HCT116 (cell line): ENCODE measurements around the gene PAGE4.

Source experiments
- EGR1 ChIP-seq: IDR thresholded peaks from 2 replicates; pipeline ENCODE4 v1.6.1; 2012; ENCODE audit warnings: low read depth
- EZH2 ChIP-seq: fragments of 200-600 bp; sonication (generic); IDR thresholded peaks from 2 replicates; pipeline ENCODE4 v1.6.1; 2017; ENCODE audit warnings: antibody characterized with exemption, mixed run types
- EZH2phosphoT487 ChIP-seq: fragments of 200-600 bp; IDR thresholded peaks from 2 replicates; pipeline ENCODE4 v1.6.1; 2018; ENCODE audit warnings: antibody characterized with exemption, borderline replicate concordance
- JUND ChIP-seq: IDR thresholded peaks from 2 replicates; pipeline ENCODE4 v1.6.1; 2012
- MAX ChIP-seq: IDR thresholded peaks from 2 replicates; pipeline ENCODE4 v1.6.1; 2012
- POLR2A ChIP-seq: IDR thresholded peaks from 2 replicates; pipeline ENCODE4 v1.7.0; 2011; ENCODE audit warnings: borderline replicate concordance; ENCODE audit not compliant: insufficient read depth, insufficient read length; ENCODE audit errors: extremely low read depth
- RAD21 ChIP-seq: IDR thresholded peaks from 2 replicates; pipeline ENCODE4 v1.6.1; 2012; ENCODE audit warnings: low read depth, mild to moderate bottlenecking
- SP1 ChIP-seq: IDR thresholded peaks from 2 replicates; pipeline ENCODE4 v1.6.1; 2012; ENCODE audit warnings: low read depth
- YY1 ChIP-seq: IDR thresholded peaks from 2 replicates; pipeline ENCODE4 v1.6.1; 2011; ENCODE audit warnings: low read length, low read depth, moderate library complexity, mild to moderate bottlenecking; ENCODE audit not compliant: insufficient replicate concordance; ENCODE audit errors: extremely low read depth
- ZFX ChIP-seq: fragments of 450-650 bp; IDR thresholded peaks from 2 replicates; pipeline ENCODE4 v1.6.1; 2017
- TF ChIP-seq, protein P1 (sequence below), 3 experiments: fragments of 200-600 bp in 1 of 3; sonication (generic) in 1 of 3; IDR thresholded peaks in 2 of 3; conservative IDR thresholded peaks in 1 of 3; 2 replicates each; pipeline ENCODE4 v1.5.1; 2012 to 2017; ENCODE audit warnings: low read depth in 2 of 3, low read length in 2 of 3, antibody characterized with exemption in 1 of 3, borderline replicate concordance in 1 of 3, control low read depth in 1 of 3, mild to moderate bottlenecking in 1 of 3, mixed read lengths in 1 of 3, mixed run types in 1 of 3, moderate library complexity in 1 of 3; ENCODE audit not compliant: insufficient read depth in 1 of 3

DNA sequence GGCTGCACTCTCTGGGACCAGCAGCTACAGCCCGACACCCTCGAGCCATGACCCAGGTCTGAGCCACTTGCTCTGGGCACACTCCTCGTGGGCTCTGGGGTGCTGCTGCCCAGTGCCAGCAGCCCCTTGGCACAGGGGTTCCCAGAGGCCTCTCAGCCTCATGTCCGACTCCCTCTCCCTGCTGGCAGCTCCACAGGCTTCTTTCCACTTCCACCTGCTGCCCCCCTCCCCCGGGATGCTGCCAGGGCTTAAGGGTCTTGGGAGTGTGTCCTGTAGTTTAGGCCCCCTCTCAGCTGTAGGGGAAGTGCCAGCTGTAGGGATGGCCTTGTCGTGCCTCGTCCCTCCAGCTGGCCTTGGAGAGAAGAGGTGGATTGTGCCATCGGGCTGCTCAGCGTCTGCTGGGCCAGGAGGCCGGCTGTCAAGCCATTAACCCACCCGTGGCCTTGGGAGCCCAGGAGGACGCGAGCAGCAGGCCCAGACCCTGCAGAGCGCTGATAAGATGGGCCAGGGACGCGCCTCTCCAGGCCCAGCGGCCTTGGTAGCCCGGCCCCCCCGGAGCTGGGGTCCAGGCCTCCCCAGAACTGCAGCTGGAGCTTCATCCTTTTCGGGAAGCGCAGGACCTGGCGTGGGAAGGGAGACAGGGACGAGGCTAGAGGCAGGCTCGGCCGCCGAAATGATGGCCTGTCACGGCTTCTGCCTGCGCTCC, 49.2 kb downstream of the PAGE4 start:
- TF ChIP-seq POLR2A = no peak
- TF ChIP-seq ZFX = no peak
- TF ChIP-seq, protein P1, sequence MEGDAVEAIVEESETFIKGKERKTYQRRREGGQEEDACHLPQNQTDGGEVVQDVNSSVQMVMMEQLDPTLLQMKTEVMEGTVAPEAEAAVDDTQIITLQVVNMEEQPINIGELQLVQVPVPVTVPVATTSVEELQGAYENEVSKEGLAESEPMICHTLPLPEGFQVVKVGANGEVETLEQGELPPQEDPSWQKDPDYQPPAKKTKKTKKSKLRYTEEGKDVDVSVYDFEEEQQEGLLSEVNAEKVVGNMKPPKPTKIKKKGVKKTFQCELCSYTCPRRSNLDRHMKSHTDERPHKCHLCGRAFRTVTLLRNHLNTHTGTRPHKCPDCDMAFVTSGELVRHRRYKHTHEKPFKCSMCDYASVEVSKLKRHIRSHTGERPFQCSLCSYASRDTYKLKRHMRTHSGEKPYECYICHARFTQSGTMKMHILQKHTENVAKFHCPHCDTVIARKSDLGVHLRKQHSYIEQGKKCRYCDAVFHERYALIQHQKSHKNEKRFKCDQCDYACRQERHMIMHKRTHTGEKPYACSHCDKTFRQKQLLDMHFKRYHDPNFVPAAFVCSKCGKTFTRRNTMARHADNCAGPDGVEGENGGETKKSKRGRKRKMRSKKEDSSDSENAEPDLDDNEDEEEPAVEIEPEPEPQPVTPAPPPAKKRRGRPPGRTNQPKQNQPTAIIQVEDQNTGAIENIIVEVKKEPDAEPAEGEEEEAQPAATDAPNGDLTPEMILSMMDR (IDR thresholded peaks at IDR 0.05 in 2 of 3, conservative IDR thresholded peaks at IDR 0.05 in 1 of 3; ENCODE audit: borderline replicate concordance in 1 of 3, insufficient read depth in 1 of 3, low read depth in 2 of 3, low read length in 2 of 3) = no peak
- no peak for TF ChIP-seq EZH2
- TF ChIP-seq EZH2phosphoT487 = no peak
- no peak for TF ChIP-seq SP1
- TF ChIP-seq RAD21 = no peak
- TF ChIP-seq JUND = no peak
- no peak for TF ChIP-seq EGR1
- no peak for TF ChIP-seq MAX
- no peak for TF ChIP-seq YY1
